ENCODE results near the gene CREB3L1. TPM values are rescaled to one million over a fixed set of nuclear protein-coding genes. Genes with fewer than 3 reads are reported as not detected.

Gene CREB3L1
- total and polyA plus RNA-seq, 2 of the 13 experiments (the other 11 are each of a cell fraction or from before 2014, with no cell fraction given), result not detected

DNA sequence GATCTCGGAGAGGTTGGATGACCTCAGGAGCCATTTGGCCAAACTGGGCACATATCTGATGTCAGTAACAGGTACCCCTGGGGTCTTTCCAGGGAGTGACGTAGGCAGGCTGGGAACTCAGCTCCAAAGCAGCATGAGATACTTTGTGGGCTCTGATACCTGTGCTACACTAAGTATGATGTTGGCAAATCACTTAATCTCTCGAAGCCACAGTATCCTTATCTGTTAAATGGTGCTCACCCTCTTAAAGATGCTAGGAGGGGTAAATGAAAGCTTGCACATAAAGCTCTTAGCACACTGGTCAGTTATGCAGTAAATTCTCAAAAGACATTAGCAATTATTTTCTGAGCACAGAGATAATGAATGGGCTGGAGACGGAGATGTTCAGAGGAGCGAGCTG is 52.7 kb downstream of the CREB3L1 start:
- Histone ChIP-seq H3K4me2 (ENCODE audit: low read depth, low read length) (no peak overlapping the region), H3K4me3 (replicated peaks in 1 of 3; ENCODE audit: insufficient read depth in 1 of 3, low read depth in 2 of 3, low read length in 3 of 3) (no peak overlapping the region), H3K27me3 (ENCODE audit: control insufficient read depth in 1 of 2, insufficient read depth in 2 of 2, low read length in 2 of 2) (peaks cover 21 to 80% of the 10 kb centered on the region in 2 experiments), H2AFZ (ENCODE audit: low read length) (no peak overlapping the region), H4K20me1 (ENCODE audit: insufficient read depth, low read length) (peaks cover 7% of the 10 kb centered on the region; the same call in 1 of the 2 replicates), H3K27ac (ENCODE audit: extremely low read length, insufficient read depth, low read length) (no peak overlapping the region), H3K36me3 (replicated peaks in 1 of 2; ENCODE audit: control insufficient read depth in 1 of 2, insufficient read depth in 2 of 2, low read length in 2 of 2) (no peaks in the 10 kb centered on the region), H3K9ac (ENCODE audit: insufficient read depth, low read depth, low read length) (no peak overlapping the region), H3K79me2 (ENCODE audit: insufficient read depth, low read length) (no peaks in the 10 kb centered on the region), H3K9me3 (ENCODE audit: low read length) (no peaks in the 10 kb centered on the region), H3K4me1 (ENCODE audit: insufficient read depth, low read length) (no peaks in the 10 kb centered on the region)
- TF ChIP-seq CREB1 (IDR thresholded peaks at IDR 0.05) (peak; percentile 46; the same call in 1 of the 2 replicates), CREB1 (CRISPR knock-in tag; IDR thresholded peaks at IDR 0.05) (no peak), ZNF547 (CRISPR knock-in tag; IDR thresholded peaks at IDR 0.05) (no peak)
- BruUV-seq (replicated peaks), result no TSS peak
- intact Hi-C loops (cut with micrococcal nuclease; ENCODE audit: unreplicated experiment), result no loop called here
- no peak for DNase-seq (ENCODE audit: low spot score)
- ChIA-PET CTCF (ENCODE audit: low intra/inter-chr PET ratio, low total read pairs) (no interaction called here), POLR2A (interaction anchor here (2.6 kb wide), 1 partner anchor 87 kb away, joined by 7 read pairs; no protein-coding TSS in a partner anchor)
- no peak for ATAC-seq
- WGBS (ENCODE audit: low lambda C conversion rate), result 29% methylated on average over 5 of the region's 5 CpGs
- in situ Hi-C loops (cut with HindIII; ENCODE audit: extremely low pct_ligation_motif_present, low pct_unique_long_range_greater_than_20kb), result no loop called here
- no peak for FAIRE-seq

GRCh38 chr11:46330563-46331281 is 53.3 kb downstream of the CREB3L1 start:
- 13% methylated on average over 10 of the region's 11 CpGs for WGBS (ENCODE audit: low lambda C conversion rate)
- no peaks in the 10 kb centered on the region for H3K4me1 ChIP-seq (ENCODE audit: insufficient read depth, low read length)
- DNase-seq (ENCODE audit: low spot score), result no peak
- H3K79me2 ChIP-seq (ENCODE audit: insufficient read depth, low read length), result no peaks in the 10 kb centered on the region
- ATAC-seq, result no peak
- ChIA-PET CTCF (ENCODE audit: low intra/inter-chr PET ratio, low total read pairs) (no interaction called here), POLR2A (interaction anchor here (2.6 kb wide), 1 partner anchor 88 kb away, joined by 7 read pairs; no protein-coding TSS in a partner anchor)
- no peaks in the 10 kb centered on the region for H3K36me3 ChIP-seq (replicated peaks in 1 of 2; ENCODE audit: control insufficient read depth in 1 of 2, insufficient read depth in 2 of 2, low read length in 2 of 2)
- peaks cover 21 to 81% of the 10 kb centered on the region in 2 experiments for H3K27me3 ChIP-seq (ENCODE audit: control insufficient read depth in 1 of 2, insufficient read depth in 2 of 2, low read length in 2 of 2)
- BruUV-seq (replicated peaks), result no TSS peak
- peak; percentile 35; the same call in 1 of the 2 replicates for TF ChIP-seq GZF1 (CRISPR knock-in tag; IDR thresholded peaks at IDR 0.05)
- TF ChIP-seq SSRP1 (CRISPR knock-in tag; IDR thresholded peaks at IDR 0.05), result no peak
- TF ChIP-seq TEAD2 (CRISPR knock-in tag; IDR thresholded peaks at IDR 0.05), result no peak
- TF ChIP-seq HDAC6 (IDR thresholded peaks at IDR 0.05; ENCODE audit: low read depth, low read length), result no peak
- no peak for TF ChIP-seq TIGD3 (CRISPR knock-in tag; IDR thresholded peaks at IDR 0.05; ENCODE audit: borderline replicate concordance)
- TF ChIP-seq ZNF225 (CRISPR knock-in tag; IDR thresholded peaks at IDR 0.05), result no peak
- H4K20me1 ChIP-seq (ENCODE audit: insufficient read depth, low read length), result peaks cover 7% of the 10 kb centered on the region; the same call in 1 of the 2 replicates
- H3K27ac ChIP-seq (ENCODE audit: extremely low read length, insufficient read depth, low read length), result no peak overlapping the region
- H3K4me3 ChIP-seq (replicated peaks in 1 of 3; ENCODE audit: insufficient read depth in 1 of 3, low read depth in 2 of 3, low read length in 3 of 3), result no peak overlapping the region
- FAIRE-seq, result no peak
- no peak overlapping the region for H3K4me2 ChIP-seq (ENCODE audit: low read depth, low read length)
- H2AFZ ChIP-seq (ENCODE audit: low read length), result no peak overlapping the region
- intact Hi-C loops (cut with micrococcal nuclease; ENCODE audit: unreplicated experiment) (no loop called here), in situ Hi-C loops (cut with HindIII; ENCODE audit: extremely low pct_ligation_motif_present, low pct_unique_long_range_greater_than_20kb) (no loop called here)
- no peak overlapping the region for H3K9ac ChIP-seq (ENCODE audit: insufficient read depth, low read depth, low read length)
- no peaks in the 10 kb centered on the region for H3K9me3 ChIP-seq (ENCODE audit: low read length)
